ENCODE measurements around the gene ARPP21.

- TF ChIP-seq CTCF (IDR thresholded peaks at IDR 0.05; ENCODE audit: poor library complexity, severe bottlenecking) = no peak
- no peak for TF ChIP-seq POLR2AphosphoS5 (IDR thresholded peaks at IDR 0.05)
Measured at GRCh38 chr3:35707904-35708303, 68.6 kb downstream of the ARPP21 start.

Measured in neural cell (in vitro differentiated cells).